ENCODE measurements around the gene NUDT16L1.

DNA sequence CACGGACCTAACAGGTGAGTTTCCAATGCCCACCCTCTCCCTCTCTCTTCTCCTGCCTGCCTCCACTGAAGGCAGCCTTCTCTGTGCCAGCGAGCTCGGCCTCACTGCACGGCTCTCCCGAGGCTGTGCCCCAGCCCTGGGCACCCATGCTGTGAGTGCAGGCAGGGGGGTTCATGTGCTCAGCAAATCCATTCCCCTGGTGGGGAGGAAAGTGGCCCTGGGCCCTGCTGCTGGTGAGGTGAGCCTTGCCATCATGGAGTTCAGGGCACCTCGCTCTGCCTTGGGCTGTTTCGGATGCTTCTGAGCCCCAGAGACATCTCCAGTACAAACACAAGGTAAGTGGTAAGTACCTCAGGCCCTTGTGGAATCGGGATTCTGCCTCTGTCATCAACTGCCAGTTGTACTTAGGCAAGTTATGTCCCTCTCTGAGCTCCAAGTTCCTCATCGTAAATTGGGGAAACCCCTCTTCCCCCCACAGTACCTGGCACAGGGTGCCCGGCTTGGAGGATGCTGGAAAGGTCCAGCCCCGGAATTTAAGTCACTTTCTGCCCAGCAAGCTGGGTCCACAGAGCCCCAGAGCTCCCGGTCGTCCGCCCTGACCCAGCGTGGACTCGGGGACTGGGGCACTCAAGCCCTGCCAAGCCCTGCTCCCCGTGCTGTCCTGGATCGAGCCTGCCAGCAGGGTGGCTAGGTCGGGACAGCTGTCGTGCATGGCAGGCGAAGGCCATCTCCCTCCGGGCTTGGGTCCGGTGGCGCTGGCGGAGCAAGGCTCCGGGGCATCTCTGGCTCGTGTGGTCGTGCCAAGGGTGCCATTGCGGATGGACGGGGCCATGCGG is 684 bp upstream of the NUDT16L1 start:
- TF ChIP-seq PATZ1 (CRISPR knock-in tag; IDR thresholded peaks at IDR 0.05; ENCODE audit: borderline replicate concordance) = no peak
- no peak for TF ChIP-seq OSR1 (CRISPR knock-in tag; IDR thresholded peaks at IDR 0.05)
- TF ChIP-seq ESRRG (CRISPR knock-in tag; IDR thresholded peaks at IDR 0.05) = no peak
- no peak for TF ChIP-seq ZNF565 (CRISPR knock-in tag; conservative IDR thresholded peaks at IDR 0.05; ENCODE audit: low read depth)
- no peak for TF ChIP-seq SNAI2 (CRISPR knock-in tag; IDR thresholded peaks at IDR 0.05)
- TF ChIP-seq, protein P1, sequence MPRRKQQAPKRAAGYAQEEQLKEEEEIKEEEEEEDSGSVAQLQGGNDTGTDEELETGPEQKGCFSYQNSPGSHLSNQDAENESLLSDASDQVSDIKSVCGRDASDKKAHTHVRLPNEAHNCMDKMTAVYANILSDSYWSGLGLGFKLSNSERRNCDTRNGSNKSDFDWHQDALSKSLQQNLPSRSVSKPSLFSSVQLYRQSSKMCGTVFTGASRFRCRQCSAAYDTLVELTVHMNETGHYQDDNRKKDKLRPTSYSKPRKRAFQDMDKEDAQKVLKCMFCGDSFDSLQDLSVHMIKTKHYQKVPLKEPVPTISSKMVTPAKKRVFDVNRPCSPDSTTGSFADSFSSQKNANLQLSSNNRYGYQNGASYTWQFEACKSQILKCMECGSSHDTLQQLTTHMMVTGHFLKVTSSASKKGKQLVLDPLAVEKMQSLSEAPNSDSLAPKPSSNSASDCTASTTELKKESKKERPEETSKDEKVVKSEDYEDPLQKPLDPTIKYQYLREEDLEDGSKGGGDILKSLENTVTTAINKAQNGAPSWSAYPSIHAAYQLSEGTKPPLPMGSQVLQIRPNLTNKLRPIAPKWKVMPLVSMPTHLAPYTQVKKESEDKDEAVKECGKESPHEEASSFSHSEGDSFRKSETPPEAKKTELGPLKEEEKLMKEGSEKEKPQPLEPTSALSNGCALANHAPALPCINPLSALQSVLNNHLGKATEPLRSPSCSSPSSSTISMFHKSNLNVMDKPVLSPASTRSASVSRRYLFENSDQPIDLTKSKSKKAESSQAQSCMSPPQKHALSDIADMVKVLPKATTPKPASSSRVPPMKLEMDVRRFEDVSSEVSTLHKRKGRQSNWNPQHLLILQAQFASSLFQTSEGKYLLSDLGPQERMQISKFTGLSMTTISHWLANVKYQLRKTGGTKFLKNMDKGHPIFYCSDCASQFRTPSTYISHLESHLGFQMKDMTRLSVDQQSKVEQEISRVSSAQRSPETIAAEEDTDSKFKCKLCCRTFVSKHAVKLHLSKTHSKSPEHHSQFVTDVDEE (CRISPR knock-in tag; IDR thresholded peaks at IDR 0.05) = no peak
- TF ChIP-seq, protein P2, sequence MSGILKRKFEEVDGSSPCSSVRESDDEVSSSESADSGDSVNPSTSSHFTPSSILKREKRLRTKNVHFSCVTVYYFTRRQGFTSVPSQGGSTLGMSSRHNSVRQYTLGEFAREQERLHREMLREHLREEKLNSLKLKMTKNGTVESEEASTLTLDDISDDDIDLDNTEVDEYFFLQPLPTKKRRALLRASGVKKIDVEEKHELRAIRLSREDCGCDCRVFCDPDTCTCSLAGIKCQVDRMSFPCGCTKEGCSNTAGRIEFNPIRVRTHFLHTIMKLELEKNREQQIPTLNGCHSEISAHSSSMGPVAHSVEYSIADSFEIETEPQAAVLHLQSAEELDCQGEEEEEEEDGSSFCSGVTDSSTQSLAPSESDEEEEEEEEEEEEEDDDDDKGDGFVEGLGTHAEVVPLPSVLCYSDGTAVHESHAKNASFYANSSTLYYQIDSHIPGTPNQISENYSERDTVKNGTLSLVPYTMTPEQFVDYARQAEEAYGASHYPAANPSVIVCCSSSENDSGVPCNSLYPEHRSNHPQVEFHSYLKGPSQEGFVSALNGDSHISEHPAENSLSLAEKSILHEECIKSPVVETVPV (CRISPR knock-in tag; IDR thresholded peaks at IDR 0.05) = no peak
- no peak for TF ChIP-seq TOX (CRISPR knock-in tag; IDR thresholded peaks at IDR 0.05; ENCODE audit: borderline replicate concordance)
- TF ChIP-seq, protein P3, sequence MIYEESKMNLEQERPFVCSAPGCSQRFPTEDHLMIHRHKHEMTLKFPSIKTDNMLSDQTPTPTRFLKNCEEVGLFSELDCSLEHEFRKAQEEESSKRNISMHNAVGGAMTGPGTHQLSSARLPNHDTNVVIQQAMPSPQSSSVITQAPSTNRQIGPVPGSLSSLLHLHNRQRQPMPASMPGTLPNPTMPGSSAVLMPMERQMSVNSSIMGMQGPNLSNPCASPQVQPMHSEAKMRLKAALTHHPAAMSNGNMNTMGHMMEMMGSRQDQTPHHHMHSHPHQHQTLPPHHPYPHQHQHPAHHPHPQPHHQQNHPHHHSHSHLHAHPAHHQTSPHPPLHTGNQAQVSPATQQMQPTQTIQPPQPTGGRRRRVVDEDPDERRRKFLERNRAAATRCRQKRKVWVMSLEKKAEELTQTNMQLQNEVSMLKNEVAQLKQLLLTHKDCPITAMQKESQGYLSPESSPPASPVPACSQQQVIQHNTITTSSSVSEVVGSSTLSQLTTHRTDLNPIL (CRISPR knock-in tag; IDR thresholded peaks at IDR 0.05; ENCODE audit: low read depth) = no peak
- TF ChIP-seq TCF4 (CRISPR knock-in tag; IDR thresholded peaks at IDR 0.05; ENCODE audit: borderline replicate concordance) = no peak
- TF ChIP-seq GLIS3 (CRISPR knock-in tag; IDR thresholded peaks at IDR 0.05) = no peak
- TF ChIP-seq BACH2 (CRISPR knock-in tag; IDR thresholded peaks at IDR 0.05; ENCODE audit: borderline replicate concordance) = no peak
- no peak for TF ChIP-seq ZC3H10 (CRISPR knock-in tag; IDR thresholded peaks at IDR 0.05)
- no peak for TF ChIP-seq ZNF70 (CRISPR knock-in tag; IDR thresholded peaks at IDR 0.05)

All from SK-N-SH treated with all-trans-retinoic acid at 6 μM for 48 hours (cell line).